HG02678 (cell line): ENCODE measurements around the gene MLX.
"Not testable (repeated sequence)": the region's sequence is repeated elsewhere in the genome, so short reads cannot be mapped to it uniquely, and the experiment has no call there.

Experiments used
- ATAC-seq: cut with Tn5 transposase; IDR thresholded peaks from one replicate; pipeline ENCODE4 v1.9.1; 2021; ENCODE audit warnings: mild to moderate bottlenecking, moderate library complexity; ENCODE audit not compliant: unreplicated experiment

Gene MLX

DNA sequence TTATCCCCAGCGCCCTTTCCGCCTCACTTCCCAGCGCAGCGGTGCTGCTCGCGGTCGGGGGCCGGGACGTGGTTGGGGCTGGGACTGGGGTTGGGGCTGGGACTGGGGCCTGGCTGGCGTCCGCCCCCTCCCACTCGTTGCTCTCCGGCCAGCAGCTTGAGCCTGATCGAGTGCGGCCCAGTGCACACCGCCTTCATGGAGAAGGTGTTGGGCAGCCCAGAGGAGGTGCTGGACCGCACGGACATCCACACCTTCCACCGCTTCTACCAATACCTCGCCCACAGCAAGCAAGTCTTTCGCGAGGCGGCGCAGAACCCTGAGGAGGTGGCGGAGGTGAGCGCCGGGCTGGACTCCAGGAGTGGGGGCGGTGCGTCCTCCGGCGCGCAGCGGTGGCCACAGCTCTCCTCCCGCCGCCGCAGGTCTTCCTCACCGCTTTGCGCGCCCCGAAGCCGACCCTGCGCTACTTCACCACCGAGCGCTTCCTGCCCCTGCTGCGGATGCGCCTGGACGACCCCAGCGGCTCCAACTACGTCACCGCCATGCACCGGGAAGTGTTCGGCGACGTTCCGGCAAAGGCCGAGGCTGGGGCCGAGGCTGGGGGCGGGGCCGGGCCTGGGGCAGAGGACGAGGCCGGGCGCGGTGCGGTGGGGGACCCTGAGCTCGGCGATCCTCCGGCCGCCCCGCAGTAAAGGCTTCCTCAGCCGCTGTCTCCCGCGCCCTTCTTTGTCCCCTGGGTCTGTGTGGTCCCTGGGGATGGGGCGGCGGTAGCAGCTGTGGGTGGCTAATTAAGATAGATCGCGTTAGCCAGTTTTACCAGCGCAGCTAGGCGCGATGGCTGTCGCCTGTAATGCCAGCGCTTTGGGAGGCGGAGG is 12.4 kb upstream of the MLX start:
- peak; percentile 90 for ATAC-seq

DNA sequence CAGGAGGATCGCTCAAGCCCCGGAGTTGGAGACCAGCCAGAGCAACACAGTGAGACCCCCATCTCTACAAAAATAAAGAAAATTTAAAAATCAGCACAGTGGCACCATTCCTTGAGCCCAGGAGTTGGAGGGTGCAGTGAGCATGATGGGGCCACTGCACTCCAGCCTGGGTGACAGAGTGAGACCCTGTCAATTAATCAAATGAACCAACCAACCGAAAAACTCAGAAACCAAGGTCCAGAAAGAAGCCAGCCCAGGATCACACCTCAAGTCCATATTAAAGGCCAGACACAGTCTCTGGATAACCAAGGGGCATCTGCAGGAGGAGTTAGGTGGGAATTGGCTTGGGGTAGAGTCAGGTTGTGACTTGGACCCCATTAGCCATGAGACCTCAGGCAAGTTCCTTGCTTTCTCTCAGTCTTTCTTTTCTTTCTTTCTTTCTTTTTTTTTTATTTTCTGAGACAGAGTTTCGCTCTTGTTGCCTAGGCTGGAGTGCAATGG is 11.7 kb upstream of the MLX start:
- ATAC-seq, result no peak

DNA sequence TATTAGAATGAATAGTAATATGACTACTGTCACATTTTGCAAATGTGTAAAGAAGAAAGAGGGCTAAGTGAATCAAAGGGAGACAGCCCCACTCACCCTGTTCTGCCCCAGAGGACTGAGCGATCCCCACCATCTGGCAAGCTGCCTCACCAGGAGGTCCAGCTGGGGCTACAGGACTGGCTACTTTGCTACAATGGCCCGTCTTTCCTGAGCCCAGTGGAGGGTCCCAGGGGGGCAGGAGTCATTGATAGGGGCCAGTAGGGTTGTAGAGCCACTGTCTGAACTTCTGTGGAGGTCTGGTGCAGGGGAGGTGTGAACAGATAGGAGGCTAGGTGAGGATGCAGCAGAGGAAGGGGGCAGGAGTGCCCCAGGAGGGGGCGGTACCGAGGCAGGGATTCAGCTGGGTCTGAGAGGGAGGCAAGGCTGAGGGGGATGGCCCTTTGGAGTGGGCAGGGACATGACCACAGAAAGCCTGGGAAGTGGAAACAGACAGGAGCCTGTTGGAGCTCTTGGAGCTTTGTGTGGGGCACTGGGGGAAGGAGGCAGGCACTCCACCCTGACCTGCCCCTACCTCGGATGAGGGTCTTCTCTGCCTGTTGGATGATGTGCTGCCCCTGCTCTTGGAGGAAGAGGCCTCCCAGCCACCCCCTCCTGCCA is 10.8 kb upstream of the MLX start:
- ATAC-seq, result not testable (repeated sequence)

DNA sequence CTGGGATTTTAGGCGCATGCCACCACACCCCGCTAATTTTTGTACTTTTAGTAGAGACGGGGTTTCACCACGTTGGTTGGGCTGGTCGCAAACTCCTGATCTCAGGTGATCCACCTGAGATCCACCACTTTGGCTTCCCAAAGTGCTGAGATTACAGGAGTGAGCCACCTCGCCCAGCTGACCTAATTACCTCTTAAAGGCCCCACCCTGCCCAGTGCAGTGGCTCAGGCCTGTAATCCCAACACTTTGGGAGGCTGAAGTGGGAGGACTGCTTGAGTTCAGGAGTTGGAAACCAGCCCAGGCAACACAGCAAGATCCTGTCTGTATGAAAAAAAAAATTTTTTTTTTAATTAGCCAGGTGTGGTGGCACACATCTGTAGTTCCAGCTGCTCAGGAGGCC is 7.8 kb upstream of the MLX start:
- no peak for ATAC-seq

DNA sequence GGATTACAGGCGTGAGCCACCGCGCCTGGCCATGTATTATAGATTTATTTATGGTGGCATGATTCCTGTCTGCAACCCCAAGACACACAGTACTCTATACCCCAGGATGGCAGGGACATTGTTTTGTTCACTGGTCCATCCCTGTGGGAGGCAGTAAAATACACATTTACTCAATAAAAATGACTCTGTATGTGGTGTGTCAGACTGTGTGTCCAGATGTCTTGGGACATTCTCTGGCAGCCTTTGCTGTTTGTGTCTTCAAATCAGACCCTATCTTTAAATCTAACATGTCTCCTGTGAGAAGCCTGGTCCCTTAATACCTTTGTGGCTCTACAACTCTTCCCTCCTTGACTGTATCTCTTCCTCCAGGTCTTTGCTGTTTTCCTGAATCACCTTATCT is 6.7 kb upstream of the MLX start:
- no peak for ATAC-seq

DNA sequence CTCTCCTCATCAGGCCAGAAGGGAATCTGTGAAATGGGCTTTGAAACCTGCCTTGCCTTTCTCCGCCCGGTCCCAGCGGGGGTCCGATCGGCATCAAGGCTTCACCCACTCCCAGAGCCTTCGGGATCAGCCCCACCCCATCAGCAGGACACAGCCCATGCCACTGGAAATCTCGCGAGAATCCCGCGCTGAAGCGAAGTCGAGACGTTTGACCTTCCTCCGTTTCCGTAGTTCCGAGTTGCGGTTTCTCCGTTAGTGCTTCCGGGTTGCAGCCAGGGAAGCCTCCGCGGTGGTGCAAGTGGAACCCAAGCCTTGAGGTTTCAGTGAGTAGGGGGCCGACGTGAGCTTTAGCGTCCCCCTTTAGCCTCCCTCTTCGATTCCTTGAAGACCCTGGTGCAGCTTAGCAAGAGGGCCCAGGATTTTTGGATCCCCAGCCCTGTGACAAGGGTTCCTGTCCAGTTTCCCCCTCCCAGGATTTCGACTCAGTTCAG is 5.0 kb upstream of the MLX start, which contains the start of gene COASY:
Gene COASY (plus strand): TSS at position 252 of the 491 bp plus-strand sequence. CDS start 475 bp downstream, outside the sequence.
- peak; percentile 58 for ATAC-seq

DNA sequence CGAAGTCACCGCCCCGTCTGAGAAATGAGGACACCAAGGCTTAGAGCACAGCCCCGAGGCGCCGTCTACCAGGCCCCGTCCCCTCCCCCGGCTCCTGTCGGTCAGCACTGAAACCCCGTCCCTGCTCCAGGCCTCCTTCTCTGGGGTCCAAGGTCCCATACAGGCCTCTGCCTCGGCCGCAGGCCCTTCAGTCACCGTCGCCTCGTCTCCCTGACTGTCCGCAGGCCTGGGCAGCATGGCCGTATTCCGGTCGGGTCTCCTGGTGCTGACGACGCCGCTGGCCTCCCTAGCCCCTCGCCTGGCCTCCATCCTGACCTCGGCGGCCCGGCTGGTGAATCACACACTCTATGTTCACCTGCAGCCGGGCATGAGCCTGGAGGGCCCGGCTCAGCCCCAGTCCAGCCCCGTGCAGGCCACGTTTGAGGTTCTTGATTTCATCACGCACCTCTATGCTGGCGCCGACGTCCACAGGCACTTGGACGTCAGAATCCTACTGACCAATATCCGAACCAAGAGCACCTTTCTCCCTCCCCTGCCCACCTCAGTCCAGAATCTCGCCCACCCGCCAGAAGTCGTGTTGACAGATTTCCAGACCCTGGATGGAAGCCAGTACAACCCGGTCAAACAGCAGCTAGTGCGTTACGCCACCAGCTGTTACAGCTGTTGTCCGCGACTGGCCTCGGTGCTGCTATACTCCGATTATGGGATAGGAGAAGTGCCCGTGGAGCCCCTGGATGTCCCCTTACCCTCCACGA is 4.3 kb upstream of the MLX start:
- ATAC-seq, result no peak

DNA sequence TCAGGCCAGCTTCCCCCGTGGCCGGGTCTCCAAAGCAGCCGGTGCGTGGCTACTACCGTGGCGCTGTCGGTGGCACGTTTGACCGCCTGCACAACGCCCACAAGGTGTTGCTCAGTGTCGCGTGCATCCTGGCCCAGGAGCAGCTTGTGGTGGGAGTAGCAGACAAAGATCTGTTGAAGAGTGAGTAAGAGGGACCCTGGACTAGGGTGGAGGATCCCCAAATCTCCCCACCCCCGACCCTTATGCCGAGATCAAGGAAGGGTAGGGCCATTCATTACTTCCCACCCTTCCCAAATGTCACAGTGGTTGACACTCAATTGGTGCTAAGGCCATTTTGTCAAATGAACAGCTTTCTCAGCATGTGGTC is 3.8 kb upstream of the MLX start:
- ATAC-seq, result no peak

DNA sequence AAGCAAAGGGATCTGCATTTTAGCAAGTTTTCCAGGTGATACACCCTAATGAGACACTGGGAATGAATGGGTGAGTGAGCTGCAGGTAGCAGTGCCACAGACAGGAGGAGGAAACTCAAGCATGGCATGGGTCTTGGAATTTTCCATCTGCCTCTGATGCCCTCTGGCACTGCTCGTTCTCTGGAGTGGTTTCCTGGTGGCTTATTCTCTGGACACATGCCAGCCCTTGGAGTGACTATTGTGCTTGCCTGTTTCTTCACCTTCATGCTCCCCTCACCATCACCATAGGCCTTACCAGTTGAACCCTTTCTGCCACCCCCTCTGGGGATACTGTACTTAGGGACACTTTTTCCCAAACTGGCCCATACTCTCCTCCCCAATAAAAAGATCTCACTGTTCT is 3.4 kb upstream of the MLX start:
- ATAC-seq, result no peak

DNA sequence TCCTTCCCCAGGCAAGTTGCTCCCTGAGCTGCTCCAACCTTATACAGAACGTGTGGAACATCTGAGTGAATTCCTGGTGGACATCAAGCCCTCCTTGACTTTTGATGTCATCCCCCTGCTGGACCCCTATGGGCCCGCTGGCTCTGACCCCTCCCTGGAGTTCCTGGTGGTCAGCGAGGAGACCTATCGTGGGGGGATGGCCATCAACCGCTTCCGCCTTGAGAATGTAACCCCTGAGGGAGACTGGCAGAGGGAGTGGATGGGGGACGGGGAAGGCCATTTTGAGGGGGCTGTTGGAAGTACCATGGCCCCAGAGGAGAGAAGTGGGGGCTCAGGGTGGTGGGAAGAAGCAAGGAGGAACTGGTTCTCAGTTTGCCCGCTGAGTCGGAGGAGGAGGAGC is 3.0 kb upstream of the MLX start:
- ATAC-seq, result no peak

DNA sequence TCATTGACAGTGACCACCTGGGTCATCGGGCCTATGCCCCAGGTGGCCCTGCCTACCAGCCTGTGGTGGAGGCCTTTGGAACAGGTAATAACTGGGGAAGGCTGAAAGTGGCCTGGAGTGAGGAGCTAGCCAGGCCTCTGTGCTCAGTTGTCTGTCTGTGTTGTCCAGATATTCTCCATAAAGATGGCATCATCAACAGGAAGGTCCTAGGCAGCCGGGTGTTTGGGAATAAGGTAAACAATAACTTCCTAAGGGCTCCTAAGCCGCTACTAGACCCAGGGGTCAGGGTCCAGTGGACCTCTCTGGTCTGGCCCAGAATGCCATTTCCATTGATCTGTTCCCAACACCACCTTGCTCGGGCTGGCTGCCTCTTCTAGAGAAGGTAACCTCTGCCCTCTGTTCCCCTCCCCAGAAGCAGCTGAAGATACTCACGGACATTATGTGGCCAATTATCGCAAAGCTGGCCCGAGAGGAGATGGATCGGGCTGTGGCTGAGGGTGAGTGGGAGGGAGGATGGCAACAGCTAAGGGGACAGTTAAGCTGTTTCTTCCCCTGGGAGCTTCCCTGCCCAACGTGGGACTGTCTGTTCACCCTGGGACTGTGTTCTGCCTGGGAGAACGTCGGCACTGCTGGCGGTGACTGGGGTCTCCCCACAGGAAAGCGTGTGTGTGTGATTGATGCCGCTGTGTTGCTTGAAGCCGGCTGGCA is 1.9 kb upstream of the MLX start:
- ATAC-seq, result no peak

DNA sequence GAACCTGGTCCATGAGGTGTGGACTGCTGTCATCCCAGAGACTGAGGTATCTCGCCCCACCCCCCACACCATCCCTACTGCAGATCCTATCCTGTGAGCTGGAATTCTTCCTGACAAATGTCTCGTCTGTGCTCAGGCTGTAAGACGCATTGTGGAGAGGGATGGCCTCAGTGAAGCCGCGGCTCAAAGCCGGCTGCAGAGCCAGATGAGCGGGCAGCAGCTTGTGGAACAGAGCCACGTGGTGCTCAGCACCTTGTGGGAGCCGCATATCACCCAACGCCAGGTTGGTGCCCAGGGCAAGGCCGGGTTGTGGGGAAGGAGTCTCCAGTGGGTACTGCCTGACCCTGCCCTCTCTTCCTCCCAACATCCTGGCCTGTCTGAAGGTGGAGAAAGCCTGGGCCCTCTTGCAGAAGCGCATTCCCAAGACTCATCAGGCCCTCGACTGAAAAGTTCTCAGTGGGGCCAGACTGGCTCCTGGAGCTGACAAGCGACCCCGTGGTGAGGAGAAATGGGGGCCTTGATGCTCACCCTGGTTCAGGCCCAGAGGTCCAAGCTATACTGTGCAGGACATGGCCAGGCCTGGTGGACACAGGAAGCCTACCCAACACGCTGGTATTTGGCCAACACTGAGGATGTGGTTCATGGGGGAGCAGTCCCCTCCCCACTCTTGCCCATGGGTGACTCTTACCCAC is 1.2 kb upstream of the MLX start:
- no peak for ATAC-seq

DNA sequence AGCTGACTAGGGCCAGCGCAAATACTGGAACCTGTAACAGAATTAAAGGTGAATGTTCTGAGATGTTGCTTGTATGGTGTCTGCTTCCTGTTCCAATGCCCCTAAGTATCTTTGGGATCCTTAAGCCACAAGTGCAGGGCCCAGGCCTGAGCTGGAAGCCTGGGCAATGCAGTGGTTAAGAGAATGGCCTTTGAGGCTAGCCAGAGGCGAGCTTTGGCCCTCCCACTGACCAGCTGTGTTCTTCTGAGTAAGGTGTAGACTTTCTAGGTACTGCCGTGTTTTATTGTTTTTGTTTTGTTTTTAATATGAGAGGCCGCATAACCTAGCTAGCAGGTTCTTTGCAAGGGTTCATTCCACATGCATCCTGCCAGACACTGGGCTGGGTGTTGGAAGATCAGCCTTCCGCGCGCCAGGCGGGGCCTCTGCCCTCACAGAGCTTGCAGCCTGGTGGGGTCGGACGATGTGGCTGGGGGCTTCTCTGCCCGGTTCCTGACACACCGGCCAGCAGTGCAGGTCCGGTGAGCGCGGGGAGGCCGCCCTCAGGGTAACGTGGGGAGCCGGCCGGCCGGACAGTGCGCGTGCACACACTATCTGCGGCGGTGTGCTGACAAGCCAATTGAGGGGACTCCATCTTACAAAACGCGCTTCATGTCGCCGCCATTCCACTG is 551 bp upstream of the MLX start:
- no peak for ATAC-seq

DNA sequence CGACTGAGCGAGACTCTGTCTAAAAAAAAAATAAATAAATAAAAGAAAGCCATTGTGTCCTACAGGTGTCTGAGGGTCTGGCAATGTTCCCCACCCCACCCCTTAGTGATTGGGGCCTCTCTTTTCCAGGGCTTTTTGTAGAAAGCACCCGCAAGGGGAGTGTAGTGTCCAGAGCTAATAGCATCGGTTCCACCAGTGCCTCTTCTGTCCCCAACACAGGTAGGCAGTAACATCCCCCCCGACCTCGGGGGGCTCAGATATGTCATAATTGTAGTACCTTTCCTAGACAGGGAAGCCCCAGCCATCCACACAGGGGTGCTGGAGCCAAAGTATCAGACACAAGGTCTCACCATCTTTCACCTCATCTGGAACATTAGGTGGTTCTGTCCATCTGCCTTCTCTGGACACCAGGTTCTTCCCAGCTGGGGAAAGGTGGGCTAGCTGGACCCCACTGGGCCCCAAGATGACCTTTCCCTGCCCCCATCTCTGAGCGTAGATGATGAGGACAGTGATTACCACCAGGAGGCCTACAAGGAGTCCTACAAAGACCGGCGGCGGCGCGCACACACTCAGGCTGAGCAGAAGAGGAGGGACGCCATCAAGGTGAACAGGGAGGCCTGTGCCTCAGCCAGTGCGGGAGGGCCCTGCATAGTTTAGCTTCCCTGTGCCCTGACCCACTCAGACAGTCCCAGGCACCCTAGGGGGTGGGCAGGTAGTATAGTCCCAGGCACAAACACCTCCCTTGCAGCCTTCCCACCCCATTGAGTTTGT is 1.6 kb downstream of the MLX start:
- no peak for ATAC-seq

DNA sequence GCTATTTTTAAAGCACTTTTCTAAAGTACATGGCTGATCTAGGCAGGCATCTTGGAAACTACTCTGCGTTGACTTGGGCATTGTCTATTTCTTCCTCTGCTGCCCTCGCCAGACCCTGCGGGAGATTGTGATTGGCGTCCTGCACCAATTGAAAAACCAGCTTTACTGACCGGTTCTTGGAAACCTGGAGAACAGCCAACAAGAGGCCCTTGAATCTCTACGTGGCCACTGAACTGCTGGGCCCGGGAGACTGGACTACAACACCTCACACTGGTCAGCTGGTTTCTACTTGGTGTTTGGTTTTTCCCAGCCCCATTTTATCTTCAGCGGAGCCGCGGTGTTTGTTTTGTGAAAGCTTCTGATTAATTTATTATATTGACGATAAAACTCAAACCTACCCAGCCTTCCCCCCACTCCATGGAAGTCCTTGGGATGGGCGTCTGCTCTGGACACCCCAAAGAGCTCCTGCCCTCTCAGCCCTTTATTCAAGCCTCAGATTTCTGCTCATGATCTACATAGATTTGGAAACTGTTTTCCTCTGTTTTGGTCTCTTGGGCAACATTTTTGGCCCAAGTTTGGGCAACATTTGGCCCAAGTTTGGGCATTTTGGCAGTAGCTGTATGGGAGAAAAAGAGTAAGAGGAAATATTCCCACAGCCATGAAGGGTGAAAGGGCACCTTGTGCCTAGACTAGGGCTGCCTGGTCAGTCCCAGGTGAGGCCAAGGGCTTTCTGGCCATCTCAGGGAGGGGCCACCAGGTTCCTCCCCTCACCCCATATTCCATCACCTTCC is 4.7 kb downstream of the MLX start:
- ATAC-seq, result no peak

DNA sequence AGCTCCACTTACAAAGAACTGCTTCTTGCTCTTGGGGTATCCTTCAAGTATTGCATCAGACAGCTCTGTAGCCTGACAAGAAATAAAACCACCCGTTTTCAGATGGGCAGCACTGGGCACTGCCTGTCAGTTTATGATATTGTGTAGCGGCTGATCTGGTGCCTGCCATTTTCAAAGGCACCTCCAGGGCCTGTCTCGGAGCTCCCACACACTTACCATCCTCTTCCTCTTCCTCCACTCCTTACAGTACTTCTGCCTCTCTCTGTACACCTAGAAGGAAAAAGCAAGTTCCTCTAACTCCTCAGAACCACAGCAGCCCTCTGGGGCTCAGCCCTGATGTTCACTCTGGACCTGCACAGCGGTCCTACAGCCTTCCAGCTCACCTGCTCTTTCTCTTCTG is 6.2 kb downstream of the MLX start:
- no peak for ATAC-seq

DNA sequence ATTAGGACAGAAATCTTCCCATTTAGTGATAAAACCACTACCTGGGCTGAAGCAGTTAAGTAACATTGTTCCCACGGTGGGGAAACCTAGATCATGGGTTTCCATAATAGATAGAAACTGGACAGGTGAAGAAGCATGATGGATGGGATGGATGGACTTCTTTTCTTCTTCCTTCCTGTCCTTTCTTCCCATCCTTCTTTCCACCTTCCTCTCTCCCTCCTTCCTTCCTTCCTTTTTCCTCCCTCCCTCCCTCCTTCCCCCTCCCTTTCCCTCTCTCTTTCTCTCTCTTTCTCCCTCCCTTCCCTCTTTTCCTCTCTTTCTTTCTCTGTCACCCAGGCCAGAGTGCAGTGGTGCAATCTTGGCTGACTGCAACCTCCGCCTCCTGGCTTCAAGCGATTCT is 7.6 kb downstream of the MLX start:
- no peak for ATAC-seq

DNA sequence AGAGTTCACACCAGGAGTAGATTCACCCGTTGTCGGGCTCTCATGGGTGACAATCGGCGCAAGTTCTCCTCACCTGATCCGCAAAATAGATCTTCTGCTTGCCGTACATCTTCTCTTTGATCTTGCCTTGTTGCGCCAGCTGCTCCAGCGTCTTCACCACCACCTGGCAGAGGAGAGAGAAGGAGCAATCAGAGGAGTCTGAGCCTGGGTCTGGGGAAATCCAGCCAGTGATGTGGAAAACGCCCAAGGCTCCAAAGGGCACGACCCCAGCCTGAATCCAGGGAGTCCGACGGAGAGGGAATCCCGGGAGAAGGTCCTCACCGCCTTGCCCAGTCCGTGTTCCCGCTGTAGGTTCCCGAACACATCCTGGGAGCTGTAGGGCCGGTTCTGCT is 10.2 kb downstream of the MLX start:
- no peak for ATAC-seq
